ENCODE data around the gene MEGF11.

GRCh38 chr15:66057089-66057488, 196.5 kb downstream of the MEGF11 start:
- no peak for TF ChIP-seq PATZ1 (tag by site-specific recombination; IDR thresholded peaks at IDR 0.05)
- TF ChIP-seq ZNF600 (tag by site-specific recombination; IDR thresholded peaks at IDR 0.05) = no peak
- TF ChIP-seq CTCF (tag by site-specific recombination; IDR thresholded peaks at IDR 0.05) = no peak
- no peak for TF ChIP-seq ZNF175 (tag by site-specific recombination; IDR thresholded peaks at IDR 0.05)
- no peak for TF ChIP-seq ZNF362 (tag by site-specific recombination; IDR thresholded peaks at IDR 0.05)
- TF ChIP-seq ZNF274 (IDR thresholded peaks at IDR 0.05; ENCODE audit: low read length) = no peak
- no peak for TF ChIP-seq ZNF274 (tag by site-specific recombination; IDR thresholded peaks at IDR 0.05; ENCODE audit: borderline replicate concordance)
- TF ChIP-seq REST (tag by site-specific recombination; IDR thresholded peaks at IDR 0.05) = no peak
- no peak for TF ChIP-seq ZNF529 (tag by site-specific recombination; IDR thresholded peaks at IDR 0.05; ENCODE audit: insufficient replicate concordance)
- no peak for TF ChIP-seq ZNF473 (tag by site-specific recombination; IDR thresholded peaks at IDR 0.05)
- no peak for TF ChIP-seq ZNF311 (tag by site-specific recombination; IDR thresholded peaks at IDR 0.05; ENCODE audit: borderline replicate concordance)
